Inferior parietal cortex (tissue), 1 donor: Measurements from ENCODE around the gene SMURF1.
A peak's percentile ranks its signal among the peaks of the same experiment; 100 is the strongest.
"Not testable (repeated sequence)": the region's sequence is repeated elsewhere in the genome, so short reads cannot be mapped to it uniquely, and the experiment has no call there.

Source experiments
- DNase-seq: peaks from one replicate; pipeline ENCODE4 v3.0.0-alpha.2; 2016; ENCODE audit errors: extremely low spot score

The SMURF1 gene

GRCh38 chr7:99143853-99144672 lies at the start of gene SMURF1:
Gene SMURF1, minus strand, starts transcription at chr7:99144108. Its CDS starts 328 bp downstream, at chr7:99143780.
- DNase-seq = peak; percentile 61

DNA sequence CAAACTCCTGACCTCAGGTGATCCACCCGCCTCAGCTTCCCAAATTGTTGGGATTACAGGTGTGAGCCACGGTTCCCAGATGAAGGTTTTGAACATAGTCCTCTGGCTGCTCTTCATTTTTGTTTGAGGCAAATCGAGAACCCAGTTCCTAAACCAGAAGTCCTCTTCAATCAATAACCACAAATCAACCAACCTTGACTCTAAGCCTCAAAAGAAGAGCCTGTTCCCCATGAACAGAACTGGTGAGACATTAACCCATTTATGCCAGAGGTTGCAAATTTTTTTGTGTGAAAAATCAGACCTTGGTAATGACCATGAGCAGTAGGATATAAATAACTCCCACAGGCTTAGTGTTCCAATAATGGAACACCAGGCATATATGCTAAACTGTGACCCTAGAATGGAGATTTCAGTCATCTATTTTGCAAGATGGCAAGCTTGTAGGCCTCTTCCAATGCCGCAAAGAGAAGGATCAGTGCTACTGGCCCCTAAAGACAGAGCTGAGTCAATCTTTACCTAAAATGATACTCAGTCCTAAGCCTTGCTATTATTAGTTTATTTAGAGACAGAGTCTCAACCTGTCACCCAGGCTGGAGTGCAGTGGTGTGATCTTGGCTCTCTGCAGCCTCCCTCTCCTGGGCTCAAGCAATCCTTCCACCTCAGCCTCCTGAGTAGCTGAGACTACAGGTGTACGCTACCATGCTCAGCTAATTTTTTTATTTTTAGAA lies 48.1 kb upstream of the SMURF1 start:
- DNase-seq = no peak

DNA sequence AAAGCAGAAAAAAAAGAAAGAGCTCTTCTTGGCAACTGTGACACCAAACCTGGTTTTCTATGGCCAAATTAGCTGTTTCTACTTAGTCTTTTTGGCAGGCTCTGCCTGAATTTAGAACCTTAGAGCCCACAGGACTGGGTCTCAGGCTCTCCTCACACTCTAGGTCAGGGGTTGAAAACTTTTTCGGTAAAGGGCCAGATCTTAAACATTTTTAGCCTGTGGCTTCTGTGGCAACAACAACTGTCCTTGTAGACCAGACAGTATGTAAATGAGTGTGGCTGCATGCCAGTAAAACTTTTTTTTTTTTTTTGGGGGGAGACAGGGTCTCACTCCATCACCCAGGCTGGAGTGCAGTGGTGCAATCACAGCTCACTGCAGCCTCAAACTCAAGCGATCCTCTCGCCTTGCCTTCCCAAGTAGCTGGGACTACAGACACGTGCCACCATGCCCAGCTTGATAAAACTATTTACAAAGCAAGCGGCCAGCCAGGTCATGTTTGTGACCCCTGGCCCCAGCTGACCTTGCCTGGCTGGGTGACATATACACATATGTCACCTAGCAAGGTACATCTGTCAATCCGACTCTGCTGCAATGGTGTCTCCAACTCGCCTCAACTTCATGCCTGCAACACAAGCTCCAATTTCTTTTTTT lies 46.6 kb upstream of the SMURF1 start:
- no peak for DNase-seq

DNA sequence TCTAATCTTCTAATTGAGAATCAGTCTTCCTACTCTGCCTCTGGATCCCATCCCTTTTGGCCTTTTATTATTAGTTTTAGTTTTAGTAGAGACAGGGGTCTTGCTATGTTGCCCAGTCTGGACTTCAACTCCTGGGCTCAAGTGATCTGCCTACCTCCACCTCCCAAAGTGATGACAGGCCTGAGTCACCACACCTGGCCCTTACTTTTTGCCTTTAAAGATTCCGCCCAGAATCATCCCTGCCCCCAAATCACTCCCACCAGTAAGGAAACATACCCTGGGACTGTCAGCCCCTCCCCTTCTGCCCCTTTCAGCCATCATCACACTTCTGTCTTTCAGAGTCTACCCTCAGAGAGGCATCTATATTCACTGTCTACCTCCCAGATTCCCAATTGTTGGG lies 45.3 kb upstream of the SMURF1 start:
- no peak for DNase-seq

DNA sequence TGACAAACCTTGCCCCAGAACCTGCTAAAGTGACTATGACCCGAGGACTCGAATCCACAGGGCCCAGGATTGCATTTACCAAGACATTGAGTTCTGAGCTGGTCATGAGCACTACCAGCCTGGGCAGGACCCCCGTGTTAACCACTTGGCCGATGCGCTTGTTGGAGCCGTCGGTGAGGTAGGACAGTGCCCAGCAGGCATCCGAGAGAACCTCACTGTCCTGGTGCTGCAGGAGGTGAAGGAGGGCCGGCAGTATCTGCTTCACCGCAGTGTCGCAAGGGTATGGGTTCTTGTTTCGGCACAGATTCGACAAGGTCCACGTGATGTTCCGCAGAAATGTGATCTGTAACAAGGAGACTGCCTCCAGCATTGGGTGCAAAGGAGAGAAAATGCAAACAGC lies 44.3 kb upstream of the SMURF1 start:
- no peak for DNase-seq

- no peak for DNase-seq
These were observed 40.8 kb upstream of the SMURF1 start for GRCh38 chr7:99184532-99185218.

GRCh38 chr7:99180067-99180650 lies 36.3 kb upstream of the SMURF1 start:
- no peak for DNase-seq

- DNase-seq = no peak
These were observed 33.3 kb upstream of the SMURF1 start for GRCh38 chr7:99177165-99177564.

DNA sequence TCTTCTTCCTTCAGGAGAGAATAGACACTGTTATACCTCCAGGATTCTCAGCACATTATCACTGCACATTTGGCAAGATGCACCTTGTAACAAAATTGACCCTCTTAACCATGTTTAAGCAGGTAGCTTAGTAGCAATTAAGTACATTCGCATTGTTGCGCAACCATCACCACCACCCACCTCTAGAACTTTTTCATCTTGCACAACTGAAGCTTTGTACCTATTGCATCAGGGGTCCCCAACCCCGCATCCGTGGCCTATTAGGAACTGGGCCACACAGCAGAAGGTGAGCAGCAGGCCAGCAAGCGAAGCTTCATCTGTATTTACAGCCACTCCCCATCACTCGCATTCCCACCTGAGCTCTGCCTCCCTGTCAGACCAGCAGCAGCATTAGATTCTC lies 29.9 kb upstream of the SMURF1 start:
- DNase-seq = no peak

GRCh38 chr7:99171731-99172130 lies 27.8 kb upstream of the SMURF1 start:
- DNase-seq = no peak

DNA sequence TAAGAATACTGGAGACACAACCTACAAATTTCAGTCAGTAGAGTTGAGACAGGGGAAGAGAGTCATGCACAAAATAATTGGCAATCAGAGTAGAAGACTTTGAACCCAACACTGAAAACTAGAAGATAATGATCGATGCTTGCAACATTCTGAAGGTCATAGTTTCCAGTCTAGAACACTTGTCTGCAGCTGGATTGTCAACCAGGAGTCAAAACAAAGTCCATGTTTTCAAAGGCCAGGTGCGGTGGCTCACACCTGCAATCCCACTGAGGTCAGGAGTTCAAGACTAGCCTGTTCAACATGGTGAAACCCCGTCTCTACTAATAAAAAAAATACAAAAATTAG lies 26.8 kb upstream of the SMURF1 start:
- no peak for DNase-seq

DNA sequence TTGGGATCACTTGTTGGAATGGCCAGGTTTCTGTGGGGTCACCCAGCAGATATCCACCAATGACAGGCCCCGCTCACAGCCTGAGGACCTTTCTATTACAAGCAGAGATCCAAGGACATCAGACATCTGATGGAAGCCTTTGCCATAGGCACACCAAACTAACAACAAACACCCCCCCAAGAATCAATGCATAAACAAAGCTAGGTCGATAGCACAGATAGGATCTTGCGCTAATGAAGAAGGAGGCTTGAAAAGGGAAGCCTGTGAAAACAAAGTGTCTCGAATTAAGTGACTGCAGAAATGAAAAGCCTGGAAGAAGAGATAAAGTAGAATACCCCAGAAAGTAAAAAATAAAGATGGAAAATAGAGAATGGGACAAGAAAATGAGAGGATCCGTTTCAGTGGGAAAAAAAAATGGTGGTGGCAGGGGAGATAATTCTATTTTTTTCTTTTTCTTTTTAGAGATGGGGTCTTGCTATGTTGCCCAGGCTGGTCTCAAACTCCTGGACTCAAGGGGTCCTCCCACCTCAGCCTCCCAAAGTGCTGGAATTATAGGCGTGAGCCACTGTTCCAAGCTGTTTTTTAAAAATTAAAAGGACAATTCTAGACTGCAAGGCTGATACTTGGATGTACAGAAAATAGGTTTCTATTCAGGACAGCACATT lies 26.3 kb upstream of the SMURF1 start:
- no peak for DNase-seq

GRCh38 chr7:99167072-99167471 lies 23.2 kb upstream of the SMURF1 start:
- DNase-seq = no peak

GRCh38 chr7:99165816-99166215 lies 21.9 kb upstream of the SMURF1 start:
- no peak for DNase-seq

- DNase-seq = not testable (repeated sequence)
These were observed 19.8 kb upstream of the SMURF1 start for GRCh38 chr7:99163669-99164068.

GRCh38 chr7:99156649-99157048 lies 12.7 kb upstream of the SMURF1 start:
- no peak for DNase-seq

DNA sequence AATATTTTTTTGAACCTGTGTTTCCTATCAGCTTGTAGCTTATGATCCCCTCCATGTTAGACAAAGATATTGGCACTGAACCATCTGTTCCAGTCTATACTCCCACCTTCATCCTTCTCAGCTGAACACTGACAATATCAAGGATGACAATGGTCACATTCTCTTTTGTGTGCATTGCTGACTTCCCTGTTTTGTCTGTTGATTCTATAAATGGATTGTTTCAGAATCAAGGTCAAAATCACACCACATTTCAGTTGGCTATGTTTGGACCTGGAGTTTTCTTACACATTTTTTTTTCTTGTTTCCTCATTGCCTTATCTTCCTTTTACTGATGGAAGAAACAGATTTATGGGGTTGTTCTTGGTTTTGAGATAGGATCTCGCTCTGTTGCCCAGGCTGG lies 11.3 kb upstream of the SMURF1 start:
- no peak for DNase-seq

GRCh38 chr7:99146979-99147378 lies 3.1 kb upstream of the SMURF1 start:
- DNase-seq = no peak

- no peak for DNase-seq
These were observed 421 bp downstream of the SMURF1 start for GRCh38 chr7:99143521-99143852.

DNA sequence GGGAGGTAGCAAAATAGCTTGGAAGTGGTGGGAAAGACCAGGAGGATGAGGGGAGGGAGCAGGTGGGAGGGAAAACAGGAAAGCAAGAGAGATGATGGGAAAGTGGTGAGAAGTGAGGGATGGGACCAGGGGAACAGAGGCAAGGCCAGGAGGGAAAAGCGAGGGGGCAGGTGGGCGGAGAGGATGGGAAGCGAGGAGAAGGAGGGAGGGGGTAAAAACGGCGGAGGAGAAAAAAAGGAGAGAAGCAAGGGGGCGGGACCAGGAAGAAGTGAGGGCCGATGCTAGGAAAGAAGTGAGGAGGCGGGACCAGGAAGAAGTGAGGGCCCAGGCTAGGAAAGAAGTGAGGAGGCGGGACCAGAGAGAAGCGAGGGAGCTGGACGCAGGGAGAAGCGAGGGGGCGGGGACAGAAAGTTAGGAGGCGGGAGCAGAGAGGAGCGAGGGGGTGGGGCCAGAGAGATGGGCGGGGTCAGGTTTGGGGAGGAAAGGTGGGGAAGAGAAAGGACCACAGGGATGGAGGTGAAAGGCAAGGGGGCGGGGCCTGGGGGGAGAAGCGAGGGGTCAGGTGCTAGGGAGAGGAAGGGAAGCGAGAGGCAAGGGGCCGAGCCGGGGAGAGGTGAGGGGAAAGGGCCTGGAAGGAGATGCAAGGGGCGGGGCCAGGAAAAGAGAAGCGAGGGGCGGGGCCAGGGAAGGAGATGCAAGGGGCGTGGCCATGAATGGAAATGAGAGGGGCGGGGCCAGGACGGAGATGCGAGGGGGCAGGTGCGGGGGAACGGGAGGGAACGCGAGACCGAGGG lies 984 bp downstream of the SMURF1 start:
- DNase-seq = peak; percentile 55
